ENCODE measurements around the gene ITFG1. TPM values are rescaled to one million over a fixed set of nuclear protein-coding genes. Genes with fewer than 3 reads are reported as not detected.

ITFG1 gene
- total RNA-seq, 2 experiments from 2014 or later: 18.0 to 18.5 TPM

- Mint-ChIP-seq H3K4me3 (peak overlapping the region; percentile 89), H3K4me1 (ENCODE audit: low read depth) (peaks cover 64% of the 10 kb centered on the region), H3K9me3 (no peaks in the 10 kb centered on the region), H3K27ac (peak overlapping the region; percentile 87), H3K27me3 (no peaks in the 10 kb centered on the region), H3K36me3 (ENCODE audit: low read depth) (peaks cover 59% of the 10 kb centered on the region)
- ATAC-seq (ENCODE audit: poor library complexity) (no peak), DNase-seq (no peak)
- H3K27ac ChIP-seq (ENCODE audit: low read depth in 1 of 2, low read length in 2 of 2): peak overlapping the region; percentile 87 to 93
- intact Hi-C loops (cut with DNase I, micrococcal nuclease): loop anchor here in 1 of 2 experiments (5.0 to 10.0 kb wide), 7 partner anchors 318 to 1144 kb away; partner anchors contain the start of genes ABCC11, LONP2, NETO2 and ORC6
- TF ChIP-seq CTCF (IDR thresholded peaks at IDR 0.05): no peak
- H3K27me3 ChIP-seq (ENCODE audit: control insufficient read depth in 1 of 2, insufficient read depth in 2 of 2, low read length in 2 of 2): no peaks in the 10 kb centered on the region
- H3K4me3 ChIP-seq (ENCODE audit: low read length): peak overlapping the region; percentile 79
- peaks cover 26% of the 10 kb centered on the region for H3K4me1 ChIP-seq (ENCODE audit: insufficient read depth, low read length)
- peaks cover 21% of the 10 kb centered on the region for H3K36me3 ChIP-seq (ENCODE audit: insufficient read depth, low read length)
- H3K9me3 ChIP-seq (ENCODE audit: control insufficient read depth in 1 of 2, insufficient read depth in 1 of 2, low read length in 2 of 2): no peaks in the 10 kb centered on the region
- ChIA-PET POLR2A (interaction anchor here (0.9 to 2.0 kb wide), 5 partner anchors 10 to 925 kb away, joined by 3 to 27 read pairs (median 11); partner anchors contain the start of genes DNAJA2, NETO2 and SIAH1), CTCF (interaction anchor here (0.6 to 1.4 kb wide), 3 partner anchors 319 to 552 kb away, joined by 3 to 4 read pairs (median 3); no protein-coding TSS in a partner anchor)
Observed at GRCh38 chr16:47460359-47460710, 528 bp downstream of the ITFG1 start.

DNA sequence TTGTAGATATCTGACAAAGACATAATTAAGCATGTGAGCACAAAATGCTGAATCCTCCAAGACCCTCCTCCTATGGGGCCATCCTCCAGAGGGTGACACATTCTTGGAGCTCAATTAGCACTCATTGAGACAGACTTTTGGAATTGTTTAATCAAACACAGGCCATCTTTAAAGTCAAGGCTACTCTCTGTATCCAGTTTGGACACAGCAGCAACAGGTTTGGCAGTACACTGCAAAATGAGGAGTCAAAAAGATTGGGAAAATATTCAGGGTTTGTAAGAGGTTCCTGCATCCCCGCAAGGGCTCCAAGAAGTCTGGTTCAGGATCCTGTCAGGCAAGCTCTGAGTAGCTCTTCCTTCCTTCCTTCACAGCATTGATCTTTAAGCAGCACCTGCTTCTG is 1.3 kb downstream of the ITFG1 start:
- Mint-ChIP-seq H3K4me1 (ENCODE audit: low read depth) (peaks cover 65% of the 10 kb centered on the region), H3K36me3 (ENCODE audit: low read depth) (peaks cover 63% of the 10 kb centered on the region), H3K27me3 (no peaks in the 10 kb centered on the region), H3K27ac (peak overlapping the region; percentile 87), H3K9me3 (no peaks in the 10 kb centered on the region), H3K4me3 (peak overlapping the region; percentile 89)
- ATAC-seq (ENCODE audit: poor library complexity) (no peak), DNase-seq (no peak)
- peaks cover 23% of the 10 kb centered on the region for H3K36me3 ChIP-seq (ENCODE audit: insufficient read depth, low read length)
- ChIA-PET CTCF (interaction anchor here (1.4 kb wide), 1 partner anchor 322 kb away, joined by 3 read pairs; no protein-coding TSS in a partner anchor), POLR2A (interaction anchor here (2.0 kb wide), 1 partner anchor 9 kb away, joined by 11 read pairs; no protein-coding TSS in a partner anchor)
- peaks cover 26% of the 10 kb centered on the region for H3K4me1 ChIP-seq (ENCODE audit: insufficient read depth, low read length)
- H3K9me3 ChIP-seq (ENCODE audit: control insufficient read depth in 1 of 2, insufficient read depth in 1 of 2, low read length in 2 of 2): no peaks in the 10 kb centered on the region
- no peaks in the 10 kb centered on the region for H3K27me3 ChIP-seq (ENCODE audit: control insufficient read depth in 1 of 2, insufficient read depth in 2 of 2, low read length in 2 of 2)
- H3K27ac ChIP-seq (ENCODE audit: low read depth in 1 of 2, low read length in 2 of 2): peak overlapping the region in 1 of 2 donors; percentile 4
- intact Hi-C loops (cut with DNase I, micrococcal nuclease): loop anchor here (5.0 to 10.0 kb wide), 8 partner anchors 317 to 1145 kb away; partner anchors contain the start of genes ORC6 (in 2 of the 2), VPS35 (in 2 of the 2), ABCC11 (in 1 of the 2) and LONP2 (in 1 of the 2)
- TF ChIP-seq CTCF (IDR thresholded peaks at IDR 0.05): no peak
- H3K4me3 ChIP-seq (ENCODE audit: low read length): peak overlapping the region; percentile 79

GRCh38 chr16:47458331-47458730 is 2.5 kb downstream of the ITFG1 start:
- Mint-ChIP-seq H3K4me3 (peak overlapping the region; percentile 17), H3K27me3 (no peaks in the 10 kb centered on the region), H3K27ac (no peak overlapping the region), H3K4me1 (ENCODE audit: low read depth) (peaks cover 59% of the 10 kb centered on the region), H3K9me3 (no peaks in the 10 kb centered on the region), H3K36me3 (ENCODE audit: low read depth) (peaks cover 68% of the 10 kb centered on the region)
- DNase-seq: no peak
- no peak for ATAC-seq (ENCODE audit: poor library complexity)
- intact Hi-C loops (cut with DNase I, micrococcal nuclease): loop anchor here in 1 of 2 experiments (10.0 kb wide), 1 partner anchor 774 kb away; the partner anchor contains the start of genes ORC6 and VPS35
- ChIA-PET CTCF (no interaction called here), POLR2A (no interaction called here)
- Histone ChIP-seq H3K27me3 (ENCODE audit: control insufficient read depth in 1 of 2, insufficient read depth in 2 of 2, low read length in 2 of 2) (no peaks in the 10 kb centered on the region), H3K27ac (ENCODE audit: low read depth in 1 of 2, low read length in 2 of 2) (no peak overlapping the region), H3K9me3 (ENCODE audit: control insufficient read depth in 1 of 2, insufficient read depth in 1 of 2, low read length in 2 of 2) (no peaks in the 10 kb centered on the region), H3K36me3 (ENCODE audit: insufficient read depth, low read length) (peaks cover 27% of the 10 kb centered on the region), H3K4me3 (ENCODE audit: low read length) (no peak overlapping the region), H3K4me1 (ENCODE audit: insufficient read depth, low read length) (peaks cover 26% of the 10 kb centered on the region)
- TF ChIP-seq CTCF (IDR thresholded peaks at IDR 0.05): no peak

Data from CD4-positive, alpha-beta T cell (primary cell).